HepG2 (cell line): ENCODE results near the gene CBLN1. TPM values are rescaled to one million over a fixed set of nuclear protein-coding genes. Genes with fewer than 3 reads are reported as not detected.

Experiments used
- ATAC-seq: fragments of 200-7000 bp; cut with Tn5 transposase; 3 replicates; pipeline ENCODE4 v1.9.1; 2020; ENCODE audit warnings: mild to moderate bottlenecking, moderate library complexity
- BruUV-seq: library from RNA; stranded (reverse); fragments of 400-500 nt; replicated peaks from 2 replicates; lab custom pipeline; 2021; lab: Mats Ljungman, UMichigan
- CTCF ChIA-PET: fragments of 300-600 bp; formaldehyde crosslinking; extraction: SDS; loops from one replicate; lab custom pipeline; 2021; ENCODE audit warnings: low total read pairs, inconsistent platforms, low intra/inter-chr PET ratio; lab: Yijun Ruan, JAX
- POLR2A ChIA-PET: fragments of 350-600 bp; sonication (Branson Sonifier 250); formaldehyde crosslinking; loops from one replicate; lab custom pipeline; 2020; ENCODE audit warnings: antibody characterized with exemption, inconsistent platforms; lab: Yijun Ruan, JAX
- DNase-seq: peaks from one replicate; pipeline ENCODE4 v3.0.0-alpha.2; 2015; ENCODE audit warnings: low spot score
- FAIRE-seq: peaks from 3 replicates; lab custom pipeline; 2011; peaks lifted over from hg19 to GRCh38; lab: Jason Lieb, UNC
- H2AFZ ChIP-seq: one replicate; pipeline ENCODE4 v1.6.1; 2011; ENCODE audit warnings: low read length, inconsistent platforms
- H3K27ac ChIP-seq: fragments of 300-600 bp; 3 replicates; pipeline ENCODE4 v1.8.0; 2011; ENCODE audit warnings: mixed run types, mild to moderate bottlenecking, mixed read lengths, low read length, inconsistent platforms; ENCODE audit not compliant: insufficient read depth; ENCODE audit errors: extremely low read length
- H3K27me3 ChIP-seq, 2 experiments: fragments of 200-600 bp in 1 of 2; 2 replicates in 1 of 2; 3 replicates in 1 of 2; pipeline versions ENCODE4 v1.6.0 to v1.8.0; 2011; ENCODE audit warnings: low read length in 2 of 2, mild to moderate bottlenecking in 2 of 2, moderate library complexity in 2 of 2, inconsistent platforms in 1 of 2; ENCODE audit not compliant: insufficient read depth in 2 of 2, control insufficient read depth in 1 of 2
- H3K36me3 ChIP-seq, 2 experiments: fragments of 200-600 bp in 1 of 2; replicated peaks in 1 of 2; 2 replicates in 1 of 2; 3 replicates in 1 of 2; pipeline versions ENCODE4 v1.5.1 to v1.8.0; 2011; ENCODE audit warnings: low read length in 2 of 2, inconsistent platforms in 1 of 2; ENCODE audit not compliant: insufficient read depth in 2 of 2, control insufficient read depth in 1 of 2
- H3K4me1 ChIP-seq: 2 replicates; pipeline ENCODE4 v1.5.1; 2012; ENCODE audit warnings: low read length, inconsistent platforms; ENCODE audit not compliant: insufficient read depth
- H3K4me2 ChIP-seq: 2 replicates; pipeline ENCODE4 v1.6.0; 2011; ENCODE audit warnings: low read depth, low read length, inconsistent platforms
- H3K4me3 ChIP-seq, 3 experiments: fragments of 200-600 bp in 1 of 3; sonication (generic), shearing (Covaris generic) in 1 of 3; replicated peaks in 1 of 3; 2 replicates each; pipeline ENCODE4 v1.5.1; 2011 to 2016; ENCODE audit warnings: low read length in 3 of 3, inconsistent platforms in 2 of 3, low read depth in 2 of 3, mild to moderate bottlenecking in 2 of 3, control low read depth in 1 of 3, mixed read lengths in 1 of 3; ENCODE audit not compliant: insufficient read depth in 1 of 3
- H3K79me2 ChIP-seq: one replicate; pipeline ENCODE4 v1.6.1; 2011; ENCODE audit warnings: low read length, inconsistent platforms; ENCODE audit not compliant: insufficient read depth
- H3K9ac ChIP-seq: 2 replicates; pipeline ENCODE4 v1.6.0; 2011; ENCODE audit warnings: mild to moderate bottlenecking, low read depth, low read length, inconsistent platforms; ENCODE audit not compliant: insufficient read depth
- H3K9me3 ChIP-seq: 2 replicates; pipeline ENCODE4 v1.5.1; 2012; ENCODE audit warnings: mild to moderate bottlenecking, low read length
- H4K20me1 ChIP-seq: 2 replicates; pipeline ENCODE4 v1.6.0; 2011; ENCODE audit warnings: inconsistent platforms, mild to moderate bottlenecking, low read length, moderate library complexity; ENCODE audit not compliant: insufficient read depth
- CCDC6 ChIP-seq: sonication (generic); formaldehyde crosslinking; IDR thresholded peaks from 2 replicates; pipeline ENCODE4 v1.8.1; 2022; ENCODE audit warnings: mild to moderate bottlenecking, missing genetic modification reagents, moderate library complexity
- CHD4 ChIP-seq: fragments of 200-600 bp; sonication (generic); IDR thresholded peaks from 2 replicates; pipeline ENCODE4 v1.7.0; 2017; ENCODE audit warnings: mild to moderate bottlenecking, low read length, borderline replicate concordance
- FOXP1 ChIP-seq, 2 experiments: fragments of 450-650 bp in 1 of 2; IDR thresholded peaks; 2 replicates each; pipeline ENCODE4 v1.6.1; 2017 to 2018; ENCODE audit warnings: antibody characterized with exemption in 1 of 2
- IRF2 ChIP-seq: IDR thresholded peaks from 2 replicates; pipeline ENCODE4 v1.6.1; 2018; ENCODE audit warnings: missing genetic modification reagents, missing compliant biosample characterization
- JUNB ChIP-seq: sonication (generic); formaldehyde crosslinking; IDR thresholded peaks from 2 replicates; pipeline ENCODE4 v1.8.0; 2022; ENCODE audit warnings: missing genetic modification reagents, mild to moderate bottlenecking, borderline replicate concordance
- KDM3A ChIP-seq: IDR thresholded peaks from 2 replicates; pipeline ENCODE4 v1.6.1; 2018; ENCODE audit warnings: low read depth, missing compliant biosample characterization
- SAFB2 ChIP-seq: sonication (generic); formaldehyde crosslinking; IDR thresholded peaks from 2 replicates; pipeline ENCODE4 v1.5.1; 2020; ENCODE audit warnings: missing genetic modification reagents, low read depth, mild to moderate bottlenecking, borderline replicate concordance
- ZBTB42 ChIP-seq: sonication (generic); formaldehyde crosslinking; IDR thresholded peaks from 2 replicates; pipeline ENCODE4 v1.5.0; 2020; ENCODE audit warnings: mild to moderate bottlenecking, missing genetic modification reagents
- ZBTB8A ChIP-seq: sonication (generic); formaldehyde crosslinking; IDR thresholded peaks from 2 replicates; pipeline ENCODE4 v1.4.0; 2020; ENCODE audit warnings: mild to moderate bottlenecking, low read depth, missing genetic modification reagents, borderline replicate concordance
- ZNF431 ChIP-seq: sonication (generic); formaldehyde crosslinking; IDR thresholded peaks from 2 replicates; pipeline ENCODE4 v1.9.0; 2022; ENCODE audit warnings: missing genetic modification reagents, low read depth, mild to moderate bottlenecking, borderline replicate concordance
- ZNF577 ChIP-seq: sonication (generic); formaldehyde crosslinking; IDR thresholded peaks from 2 replicates; pipeline ENCODE4 v1.4.0; 2020; ENCODE audit warnings: mild to moderate bottlenecking, low read depth, missing genetic modification reagents, borderline replicate concordance
- ZNF746 ChIP-seq: sonication (generic); formaldehyde crosslinking; IDR thresholded peaks from 2 replicates; pipeline ENCODE4 v1.8.0; 2022; ENCODE audit warnings: mild to moderate bottlenecking, missing genetic modification reagents
- ZNF784 ChIP-seq: sonication (generic); formaldehyde crosslinking; IDR thresholded peaks from 2 replicates; pipeline ENCODE4 v1.5.1; 2020; ENCODE audit warnings: missing genetic modification reagents, mild to moderate bottlenecking, borderline replicate concordance
- WGBS: methylation state at CpG from one replicate; pipeline ENCODE4 v1.1.6; 2017; ENCODE audit warnings: low lambda C conversion rate; 5-methylcytosine and 5-hydroxymethylcytosine counted together
- in situ Hi-C: cut with HindIII; loops from 2 replicates; pipeline ENCODE4 v1.10.0; 2017; ENCODE audit warnings: low pct_unique_long_range_greater_than_20kb; ENCODE audit not compliant: extremely low pct_ligation_motif_present
- intact Hi-C: fragments of 100-400 bp; cut with micrococcal nuclease; formaldehyde crosslinking; loops from one replicate; pipeline ENCODE4 v1.10.0; 2022; ENCODE audit not compliant: unreplicated experiment
- polyA plus RNA-seq, 8 experiments: library from polyadenylated mRNA; depleted of rRNA in 3 of 8; stranded (reverse) in 7 of 8; unstranded in 1 of 8; fragments of >200 nt; fragmentation: Illumina TruSeq in 4 of 8; extraction: Trizol in 4 of 8; gene quantifications; 2 replicates each; pipeline versions ENCODE4 v1.2.1 to v1.2.3, GENCODE V29; 2011 to 2016; ENCODE audit warnings: low read depth in 4 of 8, missing spikeins in 1 of 8, mixed read lengths in 1 of 8; ENCODE audit not compliant: insufficient read depth in 1 of 8
- total RNA-seq, 5 experiments: library from RNA; depleted of rRNA; stranded (reverse); fragments of >200 nt; fragmentation: Illumina TruSeq; extraction: Trizol; gene quantifications; 2 replicates each; pipeline ENCODE4 v1.2.3, GENCODE V29; 2016; ENCODE audit warnings: low read depth in 1 of 5

Gene CBLN1
- total and polyA plus RNA-seq, 2 of the 13 experiments (the other 11 are each of a cell fraction or from before 2014, with no cell fraction given) = not detected

DNA sequence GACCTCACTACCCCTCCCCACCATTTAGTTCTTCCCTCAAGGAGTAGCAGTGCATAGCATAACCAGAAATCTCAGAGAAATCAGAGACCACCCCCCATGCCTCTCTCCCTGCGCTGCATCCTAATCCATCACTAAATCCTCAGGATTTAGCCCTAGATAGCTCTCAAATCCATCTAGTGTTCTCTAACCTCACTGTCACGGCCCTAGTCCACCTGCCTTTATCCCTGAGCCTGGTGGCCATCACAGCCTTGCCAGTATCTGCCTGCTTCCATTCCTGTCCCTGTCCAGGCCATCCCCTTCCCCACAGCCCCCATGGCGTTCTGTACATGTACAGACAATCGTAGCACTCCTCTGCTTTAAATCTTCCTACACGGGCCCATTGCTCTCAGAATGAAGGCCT is 19.1 kb downstream of the CBLN1 start:
- ChIA-PET CTCF (no interaction called here), POLR2A (no interaction called here)
- intact Hi-C loops = no loop called here
- no peak overlapping the region for H3K4me3 ChIP-seq
- H4K20me1 ChIP-seq = no peaks in the 10 kb centered on the region
- no peak overlapping the region for H3K9ac ChIP-seq
- in situ Hi-C loops = no loop called here
- H3K9me3 ChIP-seq = no peaks in the 10 kb centered on the region
- H3K36me3 ChIP-seq = no peaks in the 10 kb centered on the region
- no peaks in the 10 kb centered on the region for H3K4me1 ChIP-seq
- no peak overlapping the region for H3K27ac ChIP-seq
- DNase-seq (no peak), ATAC-seq (no peak), FAIRE-seq (no peak)
- no peak for TF ChIP-seq ZNF746 (CRISPR knock-in tag)
- no peak for TF ChIP-seq CHD4
- no peak for TF ChIP-seq CCDC6 (CRISPR knock-in tag)
- TF ChIP-seq ZNF577 (CRISPR knock-in tag) = no peak
- no peak for TF ChIP-seq JUNB (CRISPR knock-in tag)
- TF ChIP-seq SAFB2 (CRISPR knock-in tag) = no peak
- no peak for TF ChIP-seq FOXP1 (IDR thresholded peaks at IDR 0.05)
- TF ChIP-seq FOXP1 (CRISPR knock-in tag; IDR thresholded peaks at IDR 0.05) = no peak
- TF ChIP-seq ZNF431 (CRISPR knock-in tag) = no peak
- no peak for TF ChIP-seq ZBTB8A
- TF ChIP-seq ZNF784 (CRISPR knock-in tag) = no peak
- TF ChIP-seq KDM3A = no peak
- TF ChIP-seq IRF2 (CRISPR knock-in tag) = no peak
- no peak for TF ChIP-seq ZBTB42 (CRISPR knock-in tag)
- no peaks in the 10 kb centered on the region for H3K27me3 ChIP-seq
- no peaks in the 10 kb centered on the region for H3K79me2 ChIP-seq
- no peak overlapping the region for H3K4me2 ChIP-seq
- no peak overlapping the region for H2AFZ ChIP-seq
- BruUV-seq = no TSS peak
- 3% methylated on average over 5 of the region's 5 CpGs for WGBS
